Keratinocyte (primary cell): ENCODE measurements around the gene IGBP1. TPM values are rescaled to one million over a fixed set of nuclear protein-coding genes. Genes with fewer than 3 reads are reported as not detected.
A peak's percentile ranks its signal among the peaks of the same experiment; 100 is the strongest.

Experiments
- DNase-seq: peaks from one replicate; pipeline ENCODE4 v3.0.0-alpha.2; 2011; ENCODE audit warnings: low read depth, missing footprints, low spot score
- FAIRE-seq: peaks from 2 replicates; lab custom pipeline; 2011; peaks lifted over from hg19 to GRCh38; lab: Jason Lieb, UNC
- H2AFZ ChIP-seq: 2 replicates; pipeline ENCODE4 v1.6.0; 2012; ENCODE audit warnings: low read length, control low read depth, inconsistent platforms; ENCODE audit not compliant: control insufficient read depth
- H3K27ac ChIP-seq: 2 replicates; pipeline ENCODE4 v1.5.1; 2011; ENCODE audit warnings: low read length; ENCODE audit not compliant: control insufficient read depth, insufficient read depth
- H3K27me3 ChIP-seq: 3 replicates; pipeline ENCODE4 v1.6.0; 2011; ENCODE audit warnings: low read length; ENCODE audit not compliant: control insufficient read depth, insufficient read depth; ENCODE audit errors: extremely low read depth
- H3K36me3 ChIP-seq, 2 experiments: 2 replicates in 1 of 2; 3 replicates in 1 of 2; pipeline ENCODE4 v1.5.1; 2011; ENCODE audit warnings: low read length in 2 of 2, mild to moderate bottlenecking in 1 of 2; ENCODE audit not compliant: control insufficient read depth in 2 of 2, insufficient read depth in 2 of 2; ENCODE audit errors: extremely low read depth in 1 of 2
- H3K4me1 ChIP-seq: 3 replicates; pipeline ENCODE4 v1.5.1; 2011; ENCODE audit warnings: low read length; ENCODE audit not compliant: control insufficient read depth, insufficient read depth; ENCODE audit errors: extremely low read depth
- H3K4me2 ChIP-seq: 3 replicates; pipeline ENCODE4 v1.6.0; 2011; ENCODE audit warnings: low read depth, low read length; ENCODE audit not compliant: control insufficient read depth, insufficient read depth; ENCODE audit errors: extremely low read depth
- H3K4me3 ChIP-seq, 3 experiments: fragments of 200-600 bp in 1 of 3; sonication (generic) in 1 of 3; 2 replicates in 2 of 3; 3 replicates in 1 of 3; pipeline ENCODE4 v1.5.1; 2011 to 2016; ENCODE audit warnings: low read length in 3 of 3, mild to moderate bottlenecking in 3 of 3, control low read depth in 2 of 3, inconsistent platforms in 1 of 3, low read depth in 1 of 3, mixed read lengths in 1 of 3, mixed run types in 1 of 3, moderate library complexity in 1 of 3; ENCODE audit not compliant: control insufficient read depth in 2 of 3, insufficient read depth in 2 of 3; ENCODE audit errors: extremely low read depth in 1 of 3
- H3K79me2 ChIP-seq: 2 replicates; pipeline ENCODE4 v1.6.0; 2012; ENCODE audit warnings: low read length; ENCODE audit not compliant: control insufficient read depth, insufficient read depth
- H3K9ac ChIP-seq: 3 replicates; pipeline ENCODE4 v1.6.0; 2011; ENCODE audit warnings: low read length; ENCODE audit not compliant: control insufficient read depth, insufficient read depth; ENCODE audit errors: extremely low read depth
- H3K9me1 ChIP-seq: 3 replicates; pipeline ENCODE4 v1.6.0; 2011; ENCODE audit warnings: low read length; ENCODE audit not compliant: control insufficient read depth, insufficient read depth; ENCODE audit errors: extremely low read depth
- H3K9me3 ChIP-seq: 2 replicates; pipeline ENCODE4 v1.5.1; 2012; ENCODE audit warnings: low read depth, low read length; ENCODE audit not compliant: control insufficient read depth
- H4K20me1 ChIP-seq: 3 replicates; pipeline ENCODE4 v1.6.0; 2011; ENCODE audit warnings: low read length; ENCODE audit not compliant: control insufficient read depth, insufficient read depth; ENCODE audit errors: extremely low read depth
- EZH2 ChIP-seq: IDR thresholded peaks from one replicate; pipeline ENCODE4 v1.6.1; 2012; ENCODE audit warnings: inconsistent platforms, mild to moderate bottlenecking, low read length, moderate library complexity
- dilution Hi-C: fragments of 300-500 bp; cut with MboI; formaldehyde crosslinking; loops from one replicate; pipeline ENCODE4 v1.7.0; 2020; ENCODE audit warnings: low sequenced_read_pairs; ENCODE audit not compliant: extremely low pct_ligation_motif_present
- polyA plus RNA-seq, 5 experiments: library from polyadenylated mRNA; depleted of rRNA in 3 of 5; stranded (reverse) in 3 of 5; stranded (forward) in 1 of 5; unstranded in 1 of 5; fragments of >200 nt; gene quantifications; 1 replicate in 1 of 5; 2 replicates in 3 of 5; 3 replicates in 1 of 5; pipeline versions ENCODE4 v1.2.1 to v1.2.3, GENCODE V29; 2011 to 2012; ENCODE audit warnings: missing spikeins in 2 of 5, low read depth in 1 of 5, low replicate concordance in 1 of 5
- TF ChIP-seq, protein P1 (sequence below), 3 experiments: IDR thresholded peaks in 1 of 3; conservative IDR thresholded peaks in 1 of 3; optimal IDR thresholded peaks in 1 of 3; 2 replicates in 2 of 3; 3 replicates in 1 of 3; pipeline versions ENCODE3 to v1.5.1; 2011; ENCODE audit warnings: low read length in 3 of 3, mild to moderate bottlenecking in 3 of 3, moderate library complexity in 2 of 3, control low read depth in 1 of 3, inconsistent platforms in 1 of 3; ENCODE audit not compliant: insufficient read depth in 2 of 3; ENCODE audit errors: extremely low read depth in 1 of 3

Gene IGBP1
- polyA plus RNA-seq, 1 donor (not counting 4 experiments of a cell fraction or from before 2014, with no cell fraction given): 65.5 TPM

DNA sequence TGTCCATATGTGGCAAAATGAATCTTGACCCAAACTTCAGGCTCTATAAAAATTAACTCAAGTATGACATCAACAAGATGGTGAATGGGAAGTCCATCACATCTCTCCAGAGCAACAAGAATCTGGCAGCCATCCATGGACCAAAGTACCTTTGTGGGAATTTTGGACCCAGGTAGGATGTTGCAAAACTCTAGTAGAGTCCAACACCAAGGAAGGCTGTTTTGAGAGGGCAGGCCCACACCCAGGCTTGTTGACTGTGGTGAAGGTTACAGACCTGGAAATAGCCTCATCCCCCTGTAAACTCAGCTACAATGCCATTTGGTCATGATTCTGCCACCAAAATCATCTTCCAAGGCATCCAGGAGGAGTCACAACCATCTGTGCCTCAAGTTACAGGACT, 57.0 kb downstream of the IGBP1 start:
- H2AFZ ChIP-seq: no peak overlapping the region
- H4K20me1 ChIP-seq: no peaks in the 10 kb centered on the region
- dilution Hi-C loops: no loop called here
- DNase-seq: no peak
- no peaks in the 10 kb centered on the region for H3K27me3 ChIP-seq
- H3K79me2 ChIP-seq: no peaks in the 10 kb centered on the region
- H3K9ac ChIP-seq: no peak overlapping the region
- H3K9me1 ChIP-seq: no peaks in the 10 kb centered on the region
- no peaks in the 10 kb centered on the region for H3K9me3 ChIP-seq
- no peak for FAIRE-seq
- TF ChIP-seq, protein P1, sequence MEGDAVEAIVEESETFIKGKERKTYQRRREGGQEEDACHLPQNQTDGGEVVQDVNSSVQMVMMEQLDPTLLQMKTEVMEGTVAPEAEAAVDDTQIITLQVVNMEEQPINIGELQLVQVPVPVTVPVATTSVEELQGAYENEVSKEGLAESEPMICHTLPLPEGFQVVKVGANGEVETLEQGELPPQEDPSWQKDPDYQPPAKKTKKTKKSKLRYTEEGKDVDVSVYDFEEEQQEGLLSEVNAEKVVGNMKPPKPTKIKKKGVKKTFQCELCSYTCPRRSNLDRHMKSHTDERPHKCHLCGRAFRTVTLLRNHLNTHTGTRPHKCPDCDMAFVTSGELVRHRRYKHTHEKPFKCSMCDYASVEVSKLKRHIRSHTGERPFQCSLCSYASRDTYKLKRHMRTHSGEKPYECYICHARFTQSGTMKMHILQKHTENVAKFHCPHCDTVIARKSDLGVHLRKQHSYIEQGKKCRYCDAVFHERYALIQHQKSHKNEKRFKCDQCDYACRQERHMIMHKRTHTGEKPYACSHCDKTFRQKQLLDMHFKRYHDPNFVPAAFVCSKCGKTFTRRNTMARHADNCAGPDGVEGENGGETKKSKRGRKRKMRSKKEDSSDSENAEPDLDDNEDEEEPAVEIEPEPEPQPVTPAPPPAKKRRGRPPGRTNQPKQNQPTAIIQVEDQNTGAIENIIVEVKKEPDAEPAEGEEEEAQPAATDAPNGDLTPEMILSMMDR (optimal IDR thresholded peaks at IDR 0.05 in 1 of 3, IDR thresholded peaks at IDR 0.05 in 1 of 3, conservative IDR thresholded peaks at IDR 0.05 in 1 of 3; ENCODE audit: extremely low read depth in 1 of 3, insufficient read depth in 2 of 3, low read length in 3 of 3): no peak
- TF ChIP-seq EZH2: no peak
- no peak overlapping the region for H3K4me3 ChIP-seq
- no peak overlapping the region for H3K4me2 ChIP-seq
- H3K4me1 ChIP-seq: no peaks in the 10 kb centered on the region
- H3K27ac ChIP-seq: no peak overlapping the region
- no peaks in the 10 kb centered on the region for H3K36me3 ChIP-seq

- TF ChIP-seq, protein P1 (optimal IDR thresholded peaks at IDR 0.05 in 1 of 3, IDR thresholded peaks at IDR 0.05 in 1 of 3, conservative IDR thresholded peaks at IDR 0.05 in 1 of 3; ENCODE audit: extremely low read depth in 1 of 3, insufficient read depth in 2 of 3, low read length in 3 of 3): peak; percentile 63 to 68 (median 68)
- TF ChIP-seq EZH2: no peak
- H3K4me1 ChIP-seq: no peaks in the 10 kb centered on the region
- peak; percentile 5 for FAIRE-seq
- DNase-seq: peak; percentile 36
- no peak overlapping the region for H3K27ac ChIP-seq
- H3K9me1 ChIP-seq: no peaks in the 10 kb centered on the region
- no peaks in the 10 kb centered on the region for H3K9me3 ChIP-seq
- H3K9ac ChIP-seq: no peak overlapping the region
- no peaks in the 10 kb centered on the region for H4K20me1 ChIP-seq
- H3K4me2 ChIP-seq: no peak overlapping the region
- dilution Hi-C loops: no loop called here
- H3K36me3 ChIP-seq: no peaks in the 10 kb centered on the region
- H3K79me2 ChIP-seq: no peaks in the 10 kb centered on the region
- no peak overlapping the region for H2AFZ ChIP-seq
- peaks cover 4% of the 10 kb centered on the region for H3K27me3 ChIP-seq
- H3K4me3 ChIP-seq: no peak overlapping the region
Measured at GRCh38 chrX:70196961-70197720, 63.9 kb downstream of the IGBP1 start.
